ENCODE results near the gene EIF1AX. TPM values are rescaled to one million over a fixed set of nuclear protein-coding genes. Genes with fewer than 3 reads are reported as not detected.

The EIF1AX gene
- 17.9 and 18.3 TPM in 2 replicates for total RNA-seq

DNA sequence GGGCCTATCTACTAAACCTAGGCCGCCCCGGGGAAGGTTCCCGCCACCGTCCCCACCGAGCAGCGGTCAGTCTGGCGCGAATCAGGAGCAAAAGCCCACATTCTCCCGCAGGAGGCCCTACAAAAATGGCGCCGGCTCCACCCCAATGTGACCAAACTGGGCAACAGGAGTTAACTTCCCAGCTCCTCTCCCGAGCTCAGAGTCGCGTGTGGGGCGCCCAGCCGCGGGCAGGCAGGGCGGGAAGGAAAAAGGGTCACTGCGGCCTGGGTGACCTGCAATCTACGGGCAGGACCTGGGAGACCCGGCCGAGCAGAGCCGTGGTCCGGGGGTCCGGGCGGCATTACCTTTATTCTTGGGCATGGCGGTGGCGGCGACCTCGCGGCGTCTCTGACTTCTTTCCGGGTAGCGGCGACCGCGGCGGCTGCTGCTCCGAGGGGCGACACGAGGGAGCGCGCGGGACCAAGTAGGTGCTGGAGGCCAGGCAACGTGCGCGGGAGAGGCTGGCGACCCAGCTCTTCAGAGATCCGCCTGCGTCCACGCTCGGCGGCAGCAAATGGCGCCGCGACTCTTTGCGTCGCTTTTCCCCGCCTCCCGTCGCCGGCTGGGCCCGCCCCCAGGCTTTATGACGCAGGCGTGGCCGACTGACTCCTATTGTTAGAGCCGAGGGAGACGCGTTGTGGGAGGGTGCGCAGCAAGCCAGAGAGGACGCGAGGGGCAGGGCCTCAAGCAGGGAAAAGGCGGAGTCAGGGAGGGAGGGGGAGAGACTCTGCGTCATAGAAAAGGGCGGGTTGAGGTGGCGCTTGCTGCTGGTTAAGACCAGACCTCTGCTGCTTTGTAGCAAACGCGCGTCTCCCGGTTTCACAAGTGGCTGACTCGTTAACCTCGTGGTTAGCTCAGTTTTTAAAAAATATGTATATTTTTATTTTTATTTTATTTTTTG is at the start of gene EIF1AX:
TSS of gene EIF1AX (minus strand) at position 558 of the 940 bp plus-strand sequence. CDS start at position 360, 198 bp downstream.

DNA sequence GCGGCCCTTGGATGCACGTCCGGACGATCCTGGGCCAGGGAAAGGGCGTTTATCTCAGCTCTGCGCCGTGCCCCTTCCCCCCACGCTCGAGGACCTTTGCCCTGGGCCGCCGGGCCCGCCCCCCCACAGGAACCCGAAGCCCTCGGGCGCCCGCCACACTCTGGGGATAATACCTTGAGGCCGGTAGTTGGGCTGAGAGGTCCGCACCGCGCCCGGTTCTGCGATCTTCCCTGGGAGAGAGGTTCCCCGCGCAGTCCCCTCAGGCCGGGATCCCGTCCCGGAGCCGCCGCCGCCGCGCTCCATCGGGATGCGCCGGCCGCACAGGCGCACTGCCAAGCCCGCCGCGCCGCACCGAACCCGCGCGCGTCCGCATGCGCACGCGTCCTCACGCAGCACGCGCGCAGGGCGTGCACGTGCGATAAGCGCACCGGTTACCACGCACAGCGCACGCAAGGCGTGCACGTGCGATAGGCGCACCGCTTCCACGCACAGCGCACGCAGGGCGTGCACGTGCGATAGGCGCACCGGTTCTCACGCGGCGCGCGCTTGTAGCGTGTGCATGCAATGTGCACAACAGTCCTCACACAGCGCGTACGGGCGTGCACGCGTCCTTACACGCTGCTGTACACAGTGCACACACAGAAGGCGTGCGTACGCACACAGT is 24.9 kb downstream of the EIF1AX start, which contains the start of gene MAP7D2:
TSS of gene MAP7D2 (minus strand) at position 331 of the 664 bp plus-strand sequence. CDS start at position 303, 28 bp downstream.

Other genes with a start within 250 kb of the EIF1AX start
- gene BCLAF3, start 150.8 kb downstream of the EIF1AX start, total RNA-seq, result 4.8 and 6.1 TPM in 2 replicates
- gene MAP7D2, start 24.9 kb downstream of the EIF1AX start, total RNA-seq, result under 0.01 and 0.09 TPM in 2 replicates
- 36.1 and 36.7 TPM in 2 replicates for gene RPS6KA3, start 125.1 kb upstream of the EIF1AX start, total RNA-seq